Thyroid gland (tissue), 4 donors: ENCODE measurements around the gene NEK6. TPM values are rescaled to one million over a fixed set of nuclear protein-coding genes. Genes with fewer than 3 reads are reported as not detected.

Source experiments
- DNase-seq, 2 donors: peaks; one replicate each; pipeline ENCODE4 v3.0.0-alpha.2; 2019
- H3K27ac ChIP-seq, 3 donors: fragments of 200-600 bp; sonication (generic); 1 replicate in 2 of 3; 2 replicates in 1 of 3; pipeline ENCODE4 v1.5.1; 2016 to 2019; ENCODE audit warnings: mild to moderate bottlenecking in 1 of 3, moderate library complexity in 1 of 3
- H3K27me3 ChIP-seq: fragments of 200-600 bp; sonication (generic); one replicate; pipeline ENCODE4 v1.5.1; 2019
- H3K36me3 ChIP-seq, 2 donors: fragments of 200-600 bp; sonication (generic); one replicate each; pipeline ENCODE4 v1.5.1; 2016 to 2019
- H3K4me1 ChIP-seq, 2 donors: fragments of 200-600 bp; sonication (generic); one replicate each; pipeline ENCODE4 v1.5.1; 2017 to 2019
- H3K4me3 ChIP-seq, 3 donors: fragments of 200-600 bp; sonication (generic); replicated peaks in 1 of 3; 1 replicate in 2 of 3; 2 replicates in 1 of 3; pipeline ENCODE4 v1.5.1; 2016; ENCODE audit warnings: mild to moderate bottlenecking in 1 of 3
- H3K9me3 ChIP-seq: fragments of 200-600 bp; sonication (generic); one replicate; pipeline ENCODE4 v1.5.1; 2017
- POLR2A ChIP-seq, 2 donors: fragments of 450-650 bp; IDR thresholded peaks; one replicate each; pipeline ENCODE4 v1.6.1; 2017; ENCODE audit warnings: antibody characterized with exemption in 2 of 2, mild to moderate bottlenecking in 2 of 2, moderate library complexity in 1 of 2
- WGBS, 2 donors: methylation state at CpG; one replicate each; pipeline ENCODE4 v1.1.5; 2017; 5-methylcytosine and 5-hydroxymethylcytosine counted together
- intact Hi-C: fragments of 100-400 bp; cut with DNase I; formaldehyde crosslinking; loops from one replicate; pipeline ENCODE4 v1.15.1; 2023
- total RNA-seq, 4 donors: library from RNA; depleted of rRNA; stranded (reverse); fragments of >200 nt; gene quantifications; one replicate each; pipeline ENCODE4 v1.2.3, GENCODE V29; 2016
- TF ChIP-seq, protein P1 (sequence below), 6 experiments: fragments of 200-600 bp in 3 of 6; fragments of 450-650 bp in 3 of 6; sonication (generic) in 3 of 6; IDR thresholded peaks; one replicate each; pipeline ENCODE4 v1.5.1; 2016 to 2019; ENCODE audit warnings: antibody characterized with exemption in 6 of 6, mild to moderate bottlenecking in 2 of 6, inconsistent platforms in 1 of 6, moderate library complexity in 1 of 6

NEK6 gene
- total RNA-seq, 4 donors from 2014 or later: 10.7 to 12.8 (median 11.0) TPM

DNA sequence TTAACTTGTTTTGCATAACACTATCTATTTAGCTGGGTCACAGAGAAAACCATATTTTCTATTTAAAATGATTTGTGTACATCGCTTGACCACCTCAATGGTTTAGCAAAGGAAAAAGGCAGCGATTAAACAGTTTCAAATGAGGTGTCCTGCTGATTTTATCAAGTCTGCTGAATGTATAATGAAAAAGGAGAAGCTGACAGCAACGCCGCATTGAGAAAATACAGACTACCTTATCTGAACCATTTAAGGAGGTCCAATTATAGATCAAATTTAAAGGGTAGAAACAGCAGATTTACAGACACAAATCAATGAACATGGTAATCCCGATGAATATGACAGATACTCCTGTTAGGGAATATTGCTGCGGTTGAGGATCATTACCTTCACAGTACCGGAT, 127.9 kb downstream of the NEK6 start:
- Histone ChIP-seq H3K27me3 (no peaks in the 10 kb centered on the region), H3K4me1 (peaks cover 4 to 17% of the 10 kb centered on the region in 2 donors), H3K27ac (no peak overlapping the region), H3K4me3 (no peak overlapping the region), H3K36me3 (peaks cover 3 to 7% of the 10 kb centered on the region in 2 donors), H3K9me3 (no peaks in the 10 kb centered on the region)
- DNase-seq: no peak
- TF ChIP-seq POLR2A (IDR thresholded peaks at IDR 0.05): no peak
- TF ChIP-seq, protein P1, sequence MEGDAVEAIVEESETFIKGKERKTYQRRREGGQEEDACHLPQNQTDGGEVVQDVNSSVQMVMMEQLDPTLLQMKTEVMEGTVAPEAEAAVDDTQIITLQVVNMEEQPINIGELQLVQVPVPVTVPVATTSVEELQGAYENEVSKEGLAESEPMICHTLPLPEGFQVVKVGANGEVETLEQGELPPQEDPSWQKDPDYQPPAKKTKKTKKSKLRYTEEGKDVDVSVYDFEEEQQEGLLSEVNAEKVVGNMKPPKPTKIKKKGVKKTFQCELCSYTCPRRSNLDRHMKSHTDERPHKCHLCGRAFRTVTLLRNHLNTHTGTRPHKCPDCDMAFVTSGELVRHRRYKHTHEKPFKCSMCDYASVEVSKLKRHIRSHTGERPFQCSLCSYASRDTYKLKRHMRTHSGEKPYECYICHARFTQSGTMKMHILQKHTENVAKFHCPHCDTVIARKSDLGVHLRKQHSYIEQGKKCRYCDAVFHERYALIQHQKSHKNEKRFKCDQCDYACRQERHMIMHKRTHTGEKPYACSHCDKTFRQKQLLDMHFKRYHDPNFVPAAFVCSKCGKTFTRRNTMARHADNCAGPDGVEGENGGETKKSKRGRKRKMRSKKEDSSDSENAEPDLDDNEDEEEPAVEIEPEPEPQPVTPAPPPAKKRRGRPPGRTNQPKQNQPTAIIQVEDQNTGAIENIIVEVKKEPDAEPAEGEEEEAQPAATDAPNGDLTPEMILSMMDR (IDR thresholded peaks at IDR 0.05): no peak
- intact Hi-C loops: no loop called here
- 81 to 88% methylated on average over 7 of the region's 7 CpGs for WGBS, 2 donors

DNA sequence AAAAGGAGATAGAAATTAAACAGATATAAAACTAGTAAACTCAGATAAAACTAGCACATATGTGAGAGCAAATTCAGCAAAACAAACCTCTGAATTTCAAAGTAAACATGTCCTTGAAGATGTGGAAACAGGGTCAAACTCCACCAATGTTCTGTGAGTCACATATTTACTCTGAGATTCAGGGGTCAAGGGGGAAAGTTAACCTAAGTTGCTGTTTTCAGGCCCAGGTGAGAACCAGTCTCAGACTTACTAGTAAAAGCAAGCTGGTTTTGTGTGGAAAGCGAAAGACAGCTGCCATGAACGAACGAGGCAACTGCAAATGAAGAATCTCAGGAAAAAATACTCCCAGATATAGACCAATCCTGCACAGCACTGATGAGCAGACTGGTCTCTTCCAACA, 128.5 kb downstream of the NEK6 start:
- H3K27me3 ChIP-seq: no peaks in the 10 kb centered on the region
- no peaks in the 10 kb centered on the region for H3K9me3 ChIP-seq
- no peak for TF ChIP-seq POLR2A (IDR thresholded peaks at IDR 0.05)
- TF ChIP-seq, protein P1 (IDR thresholded peaks at IDR 0.05): no peak
- peaks cover 1 to 3% of the 10 kb centered on the region in 2 donors for H3K36me3 ChIP-seq
- WGBS, 2 donors: 89 to 92% methylated on average over 3 of the region's 3 CpGs
- peaks cover 10 to 22% of the 10 kb centered on the region in 2 donors for H3K4me1 ChIP-seq
- DNase-seq: no peak
- no peak overlapping the region for H3K4me3 ChIP-seq
- no peak overlapping the region for H3K27ac ChIP-seq
- intact Hi-C loops: no loop called here

DNA sequence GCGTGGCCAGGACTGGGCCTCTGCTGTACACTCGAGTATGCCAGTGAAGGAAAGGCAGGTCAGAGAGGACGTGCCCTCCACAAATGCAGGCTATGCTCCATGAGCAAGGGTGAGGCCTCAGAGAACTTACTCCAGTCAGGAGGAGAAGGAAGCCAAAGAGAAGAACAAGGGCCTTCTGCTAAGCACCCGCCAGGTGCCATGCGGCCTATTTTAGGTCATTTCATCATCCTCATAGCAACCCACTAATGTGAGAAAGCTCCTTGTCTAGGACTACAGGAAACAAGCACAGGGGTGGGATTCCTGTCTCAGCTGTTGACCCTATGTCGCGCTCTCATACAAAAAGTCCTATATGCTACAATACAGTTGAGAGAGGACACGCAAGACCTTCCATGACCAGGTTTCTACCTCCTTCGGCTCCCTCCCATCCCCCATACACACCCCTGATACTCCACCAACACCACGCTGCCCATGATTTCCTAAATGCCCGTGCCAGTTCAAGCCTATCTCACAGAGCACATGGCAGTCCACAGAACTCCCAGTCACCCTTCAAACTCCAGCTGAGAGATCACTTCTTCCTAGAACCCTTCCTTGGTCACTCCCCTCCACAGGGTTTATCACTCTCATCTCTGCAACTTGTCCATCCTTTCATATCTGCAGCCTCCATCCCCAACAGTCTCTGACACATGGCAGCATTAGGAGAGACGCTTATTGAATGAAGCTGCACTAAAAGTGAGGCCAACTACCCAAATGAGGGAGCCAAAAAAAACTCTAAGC, 130.7 kb downstream of the NEK6 start:
- H3K9me3 ChIP-seq: no peaks in the 10 kb centered on the region
- H3K27me3 ChIP-seq: no peaks in the 10 kb centered on the region
- no peak for DNase-seq
- TF ChIP-seq, protein P1 (IDR thresholded peaks at IDR 0.05): no peak
- no peak for TF ChIP-seq POLR2A (IDR thresholded peaks at IDR 0.05)
- intact Hi-C loops: no loop called here
- peaks cover 11 to 24% of the 10 kb centered on the region in 2 donors for H3K4me1 ChIP-seq
- H3K4me3 ChIP-seq: no peak overlapping the region
- 93 to 94% methylated on average over 12 of the region's 12 CpGs for WGBS, 2 donors
- H3K36me3 ChIP-seq: no peaks in the 10 kb centered on the region
- no peak overlapping the region for H3K27ac ChIP-seq

DNA sequence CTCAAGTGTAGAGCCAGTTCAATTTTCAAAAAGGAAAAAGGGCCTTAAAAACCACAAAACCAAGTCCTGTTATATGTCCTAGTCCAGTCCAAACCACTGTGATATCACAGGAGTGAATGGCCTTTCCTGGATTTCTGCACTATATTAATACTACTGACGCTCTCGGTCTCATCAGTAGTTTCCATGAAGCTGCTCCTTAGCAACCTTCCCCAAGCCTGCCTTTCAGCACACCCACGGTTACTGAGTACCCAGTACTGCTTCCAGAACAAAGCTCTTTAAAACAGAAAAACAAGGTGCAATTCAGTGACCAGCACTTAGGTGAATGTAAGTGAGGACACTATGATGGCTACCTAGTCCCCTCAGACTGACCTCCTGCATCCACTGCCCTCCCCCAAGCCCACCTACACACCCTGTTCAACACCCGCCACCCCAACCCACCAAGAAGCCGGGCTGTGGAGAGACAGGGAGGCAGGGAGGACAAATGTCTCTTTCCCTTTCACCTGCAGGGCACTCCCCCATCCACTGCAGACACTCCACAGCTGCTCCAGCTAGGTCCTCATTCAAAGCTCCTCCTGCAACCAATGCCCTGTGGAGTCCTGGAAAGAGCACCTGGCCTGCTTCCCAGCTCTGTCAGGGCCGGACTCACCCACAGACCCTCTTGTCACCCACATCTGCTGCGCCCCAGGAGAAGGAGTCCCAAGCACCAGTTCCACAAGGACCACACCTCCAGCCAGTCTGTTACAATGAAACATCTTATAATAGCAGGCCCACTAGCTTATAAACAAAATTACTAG, 131.6 kb downstream of the NEK6 start:
- TF ChIP-seq, protein P1 (IDR thresholded peaks at IDR 0.05): no peak
- TF ChIP-seq POLR2A (IDR thresholded peaks at IDR 0.05): no peak
- no peaks in the 10 kb centered on the region for H3K27me3 ChIP-seq
- no peak overlapping the region for H3K4me3 ChIP-seq
- H3K27ac ChIP-seq: no peak overlapping the region
- 66 to 72% methylated on average over 7 of the region's 7 CpGs for WGBS, 2 donors
- H3K9me3 ChIP-seq: no peaks in the 10 kb centered on the region
- no peaks in the 10 kb centered on the region for H3K36me3 ChIP-seq
- peaks cover 11 to 24% of the 10 kb centered on the region in 2 donors for H3K4me1 ChIP-seq
- peak; percentile 44 to 58 for DNase-seq
- intact Hi-C loops: no loop called here
